Stomach (tissue), 9 donors: ENCODE data around the gene ITPR2. TPM values are rescaled to one million over a fixed set of nuclear protein-coding genes. Genes with fewer than 3 reads are reported as not detected.
A peak's percentile ranks its signal among the peaks of the same experiment; 100 is the strongest.

Experiments
- DNase-seq, 2 donors: peaks; one replicate each; pipeline versions ENCODE4 v3.0.0 to v3.0.0-alpha.2; 2013 to 2019
- H3K27ac ChIP-seq, 5 donors: fragments of 200-600 bp in 4 of 5; sonication (generic) in 4 of 5; one replicate each; pipeline ENCODE4 v1.5.1; 2013 to 2019; ENCODE audit warnings: mild to moderate bottlenecking in 1 of 5, moderate library complexity in 1 of 5
- H3K27me3 ChIP-seq, 3 donors: fragments of 200-600 bp; sonication (generic); one replicate each; pipeline ENCODE4 v1.5.1; 2017 to 2019; ENCODE audit warnings: mixed run types in 1 of 3
- H3K36me3 ChIP-seq, 4 donors: fragments of 200-600 bp; sonication (generic); 1 replicate in 3 of 4; 2 replicates in 1 of 4; pipeline ENCODE4 v1.5.1; 2016 to 2019
- H3K4me1 ChIP-seq, 4 donors: fragments of 200-600 bp; sonication (generic); one replicate each; pipeline ENCODE4 v1.5.1; 2016 to 2019
- H3K4me3 ChIP-seq, 4 donors: fragments of 200-600 bp; sonication (generic) in 3 of 4; one replicate each; pipeline ENCODE4 v1.5.1; 2016 to 2019; ENCODE audit warnings: mild to moderate bottlenecking in 1 of 4
- H3K9me3 ChIP-seq, 4 donors: fragments of 200-600 bp; sonication (generic); one replicate each; pipeline ENCODE4 v1.5.1; 2016 to 2019
- EP300 ChIP-seq: sonication (generic); formaldehyde crosslinking; IDR thresholded peaks from one replicate; pipeline ENCODE4 v1.6.1; 2017; ENCODE audit warnings: antibody characterized with exemption
- POLR2A ChIP-seq, 4 donors: fragments of 450-650 bp; IDR thresholded peaks; one replicate each; pipeline ENCODE4 v1.6.1; 2016; ENCODE audit warnings: antibody characterized with exemption in 4 of 4, control low read depth in 2 of 4, mild to moderate bottlenecking in 1 of 4, moderate library complexity in 1 of 4
- POLR2AphosphoS5 ChIP-seq, 3 donors: sonication (generic); formaldehyde crosslinking; IDR thresholded peaks; one replicate each; pipeline ENCODE4 v1.6.1; 2016; ENCODE audit warnings: antibody characterized with exemption in 3 of 3
- WGBS, 5 donors: extraction: QIAGEN DNeasy Blood & Tissue Kit in 3 of 5; methylation state at CpG; one replicate each; pipeline versions ENCODE4 v1.1.5 to v1.1.7; 2013 to 2018; 5-methylcytosine and 5-hydroxymethylcytosine counted together
- intact Hi-C: fragments of 100-400 bp; cut with DNase I; formaldehyde crosslinking; loops from one replicate; pipeline ENCODE4 v1.15.1; 2023; ENCODE audit warnings: low total_unique reads
- polyA plus RNA-seq, 3 donors: library from polyadenylated mRNA; stranded (reverse); fragments of 200-250 nt; gene quantifications; one replicate each; pipeline ENCODE4 v1.2.3, GENCODE V29; 2013
- total RNA-seq, 5 donors: library from RNA; depleted of rRNA; stranded (reverse); fragments of >200 nt; gene quantifications; one replicate each; pipeline versions ENCODE4 v1.1.0 to v1.2.3, GENCODE V29; 2014 to 2016
- TF ChIP-seq, protein P1 (sequence below), 7 experiments: fragments of 450-650 bp in 4 of 7; fragments of 200-600 bp in 3 of 7; sonication (generic) in 3 of 7; IDR thresholded peaks; one replicate each; pipeline ENCODE4 v1.5.1; 2016 to 2019; ENCODE audit warnings: antibody characterized with exemption in 7 of 7, control low read depth in 2 of 7, mild to moderate bottlenecking in 1 of 7
- donor health status: healthy with polysubstance abuse.
- donor health status: Bipolar disorder and iron deficiency.
- donor health status: healthy.

ITPR2 gene
- total and polyA plus RNA-seq, 8 donors, result 1.4 to 172 (median 23.4) TPM

DNA sequence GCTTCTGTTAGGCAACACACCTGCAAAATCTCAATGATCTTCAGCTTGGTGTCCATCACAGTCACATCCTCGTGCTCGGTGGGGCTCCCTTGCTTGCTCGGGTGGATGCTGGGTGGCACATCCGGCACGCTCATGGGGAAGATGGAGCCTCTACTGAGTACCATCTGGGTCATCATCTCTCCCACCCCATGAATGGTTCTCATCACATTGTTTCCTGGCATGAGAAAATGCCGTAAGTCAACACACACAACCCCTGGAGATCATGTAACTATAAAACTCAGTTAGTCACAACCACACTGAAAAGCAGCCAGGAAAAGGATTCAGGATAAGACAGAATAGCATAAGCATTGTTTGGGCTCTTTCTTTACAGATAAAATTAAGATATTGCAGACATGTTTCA lies 201.1 kb downstream of the ITPR2 start:
- no peak for TF ChIP-seq POLR2AphosphoS5 (IDR thresholded peaks at IDR 0.05)
- no peak for TF ChIP-seq POLR2A (IDR thresholded peaks at IDR 0.05)
- TF ChIP-seq, protein P1, sequence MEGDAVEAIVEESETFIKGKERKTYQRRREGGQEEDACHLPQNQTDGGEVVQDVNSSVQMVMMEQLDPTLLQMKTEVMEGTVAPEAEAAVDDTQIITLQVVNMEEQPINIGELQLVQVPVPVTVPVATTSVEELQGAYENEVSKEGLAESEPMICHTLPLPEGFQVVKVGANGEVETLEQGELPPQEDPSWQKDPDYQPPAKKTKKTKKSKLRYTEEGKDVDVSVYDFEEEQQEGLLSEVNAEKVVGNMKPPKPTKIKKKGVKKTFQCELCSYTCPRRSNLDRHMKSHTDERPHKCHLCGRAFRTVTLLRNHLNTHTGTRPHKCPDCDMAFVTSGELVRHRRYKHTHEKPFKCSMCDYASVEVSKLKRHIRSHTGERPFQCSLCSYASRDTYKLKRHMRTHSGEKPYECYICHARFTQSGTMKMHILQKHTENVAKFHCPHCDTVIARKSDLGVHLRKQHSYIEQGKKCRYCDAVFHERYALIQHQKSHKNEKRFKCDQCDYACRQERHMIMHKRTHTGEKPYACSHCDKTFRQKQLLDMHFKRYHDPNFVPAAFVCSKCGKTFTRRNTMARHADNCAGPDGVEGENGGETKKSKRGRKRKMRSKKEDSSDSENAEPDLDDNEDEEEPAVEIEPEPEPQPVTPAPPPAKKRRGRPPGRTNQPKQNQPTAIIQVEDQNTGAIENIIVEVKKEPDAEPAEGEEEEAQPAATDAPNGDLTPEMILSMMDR (IDR thresholded peaks at IDR 0.05), result no peak
- TF ChIP-seq EP300, result no peak
- WGBS, 5 donors, result 83 to 97% (median 92%) methylated on average over 6 of the region's 6 CpGs
- no peak overlapping the region for H3K27ac ChIP-seq
- H3K4me3 ChIP-seq, result no peak overlapping the region
- peaks cover 0 to 4% (median 2%) of the 10 kb centered on the region in 4 donors for H3K4me1 ChIP-seq
- peaks cover 0 to 22% (median 13%) of the 10 kb centered on the region in 4 donors for H3K36me3 ChIP-seq
- no peaks in the 10 kb centered on the region for H3K27me3 ChIP-seq
- intact Hi-C loops, result no loop called here
- no peak for DNase-seq
- H3K9me3 ChIP-seq, result no peaks in the 10 kb centered on the region

DNA sequence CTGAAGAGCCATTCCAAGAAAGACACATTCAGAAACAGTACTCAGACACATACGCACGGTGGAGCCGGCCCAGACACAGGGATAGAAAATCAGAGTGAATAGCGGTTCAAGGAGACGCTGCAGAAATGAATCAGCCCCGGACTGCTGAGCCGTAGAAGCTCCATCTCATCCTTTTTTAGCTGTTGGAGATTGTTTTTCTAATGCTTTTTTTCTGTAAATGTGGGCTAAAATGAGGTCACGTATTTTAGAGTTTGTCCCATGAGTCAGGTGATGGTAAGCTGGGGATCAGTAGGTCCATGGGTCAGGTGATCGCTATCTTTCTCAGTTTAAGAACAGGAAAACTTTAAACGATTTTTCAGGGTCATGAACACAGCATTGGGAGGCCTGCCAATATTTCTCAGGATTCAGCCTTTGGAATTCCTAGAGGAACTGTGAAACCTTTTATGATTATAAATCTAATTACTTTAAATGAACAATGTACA lies 202.4 kb downstream of the ITPR2 start:
- H3K4me1 ChIP-seq, result no peaks in the 10 kb centered on the region
- no peak for TF ChIP-seq POLR2AphosphoS5 (IDR thresholded peaks at IDR 0.05)
- intact Hi-C loops, result no loop called here
- peak overlapping the region in 1 of 5 donors; percentile 20 for H3K27ac ChIP-seq
- H3K27me3 ChIP-seq, result no peaks in the 10 kb centered on the region
- 44 to 75% (median 69%) methylated on average over 10 of the region's 10 CpGs for WGBS, 5 donors
- H3K9me3 ChIP-seq, result no peaks in the 10 kb centered on the region
- H3K36me3 ChIP-seq, result peaks cover 0 to 34% (median 24%) of the 10 kb centered on the region in 4 donors
- DNase-seq, result peak in 1 of 2 donors; percentile 44
- H3K4me3 ChIP-seq, result no peak overlapping the region

DNA sequence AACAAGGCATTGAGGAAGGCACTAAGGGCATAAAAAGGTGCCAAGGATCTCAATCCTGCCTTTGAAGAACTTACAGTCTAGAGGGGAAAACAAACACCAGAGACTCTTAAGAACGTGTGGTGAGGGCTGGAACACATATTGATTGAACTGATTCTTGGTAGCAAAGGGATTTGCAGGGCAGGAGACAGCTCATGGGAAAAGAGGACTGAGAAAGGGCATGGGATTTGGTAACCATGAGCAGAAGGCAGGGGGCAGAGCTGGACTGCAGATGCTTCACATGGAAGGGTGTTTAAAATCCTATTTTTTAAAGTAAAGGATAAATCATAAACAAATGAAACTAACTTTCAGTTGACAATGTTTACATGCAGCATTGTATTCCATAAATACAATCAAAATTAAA lies 203.1 kb downstream of the ITPR2 start:
- no peaks in the 10 kb centered on the region for H3K9me3 ChIP-seq
- peak in 1 of 2 donors; percentile 19 for DNase-seq
- peaks cover 0 to 35% (median 25%) of the 10 kb centered on the region in 4 donors for H3K36me3 ChIP-seq
- intact Hi-C loops, result no loop called here
- no peak for TF ChIP-seq POLR2AphosphoS5 (IDR thresholded peaks at IDR 0.05)
- TF ChIP-seq, protein P1 (IDR thresholded peaks at IDR 0.05), result no peak
- TF ChIP-seq EP300, result no peak
- no peak for TF ChIP-seq POLR2A (IDR thresholded peaks at IDR 0.05)
- no peak overlapping the region for H3K27ac ChIP-seq
- H3K27me3 ChIP-seq, result no peaks in the 10 kb centered on the region
- H3K4me3 ChIP-seq, result no peak overlapping the region
- no peaks in the 10 kb centered on the region for H3K4me1 ChIP-seq
- WGBS, 5 donors, result 25 to 43% (median 29%) methylated on average over 1 of the region's 1 CpG

DNA sequence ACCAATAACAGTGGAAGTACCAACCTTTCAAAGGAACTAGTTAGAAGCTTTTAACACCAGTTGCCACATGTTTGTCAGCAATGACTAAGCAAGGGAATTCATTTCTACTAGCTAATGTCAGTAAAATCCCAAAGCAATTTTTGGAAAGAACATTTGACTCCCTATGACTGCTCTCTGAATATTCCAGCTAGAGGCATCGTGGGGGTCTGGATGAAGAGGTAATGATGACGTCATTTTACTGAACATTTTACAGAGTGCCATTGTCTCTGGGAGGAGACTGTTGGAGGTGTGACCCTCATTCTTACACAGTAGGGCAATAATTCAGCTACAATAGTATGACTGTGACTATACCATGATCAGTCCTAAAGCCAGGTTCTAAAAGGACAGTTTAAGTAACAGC lies 204.8 kb downstream of the ITPR2 start:
- TF ChIP-seq EP300, result no peak
- no peak for TF ChIP-seq POLR2AphosphoS5 (IDR thresholded peaks at IDR 0.05)
- intact Hi-C loops, result no loop called here
- Histone ChIP-seq H3K27me3 (no peaks in the 10 kb centered on the region), H3K27ac (no peak overlapping the region), H3K9me3 (no peaks in the 10 kb centered on the region), H3K36me3 (peaks cover 0 to 38% (median 25%) of the 10 kb centered on the region in 4 donors), H3K4me1 (no peaks in the 10 kb centered on the region), H3K4me3 (no peak overlapping the region)
- DNase-seq, result no peak
- WGBS, 5 donors, result 86 to 94% (median 91%) methylated on average over 2 of the region's 2 CpGs

DNA sequence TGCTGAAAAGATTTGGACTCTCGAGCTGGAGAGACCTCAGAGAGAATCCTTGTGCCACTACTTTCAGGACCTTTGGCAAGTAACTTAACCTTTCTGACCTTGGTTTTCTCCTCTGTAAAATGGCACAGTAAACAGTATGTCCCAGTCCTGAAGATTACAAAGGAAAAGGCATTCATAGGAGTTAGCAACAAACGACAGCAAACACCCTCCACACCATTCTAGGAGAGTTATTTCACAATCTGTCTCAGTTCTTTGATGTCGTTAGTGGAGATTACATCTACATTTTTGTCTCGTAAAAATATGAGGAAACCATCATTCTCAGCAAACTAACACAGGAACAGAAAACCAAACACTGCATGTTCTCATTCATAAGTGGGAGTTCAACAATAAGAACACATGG lies 205.7 kb downstream of the ITPR2 start:
- H3K4me3 ChIP-seq, result no peak overlapping the region
- peaks cover 0 to 44% (median 29%) of the 10 kb centered on the region in 4 donors for H3K36me3 ChIP-seq
- H3K27ac ChIP-seq, result no peak overlapping the region
- intact Hi-C loops, result no loop called here
- WGBS, 5 donors, result 79 to 90% (median 88%) methylated on average over 4 of the region's 4 CpGs
- no peaks in the 10 kb centered on the region for H3K27me3 ChIP-seq
- TF ChIP-seq EP300 (no peak), POLR2AphosphoS5 (IDR thresholded peaks at IDR 0.05) (no peak), POLR2A (IDR thresholded peaks at IDR 0.05) (no peak)
- TF ChIP-seq, protein P1 (IDR thresholded peaks at IDR 0.05), result no peak
- no peaks in the 10 kb centered on the region for H3K9me3 ChIP-seq
- H3K4me1 ChIP-seq, result no peaks in the 10 kb centered on the region
- no peak for DNase-seq
